ENCODE data around the gene DDB1. TPM values are rescaled to one million over a fixed set of nuclear protein-coding genes. Genes with fewer than 3 reads are reported as not detected.

The DDB1 gene
- total and polyA plus RNA-seq, 2 experiments from 2014 or later = 286 to 321 TPM

GRCh38 chr11:61298663-61299244 is 34.2 kb downstream of the DDB1 start:
- Histone ChIP-seq H3K27ac (no peak overlapping the region), H3K36me3 (peaks cover 34% of the 10 kb centered on the region)
- peak in 1 of 2 donors; percentile 8 for DNase-seq (ENCODE audit: low read depth in 1 of 2, low spot score in 1 of 2)

GRCh38 chr11:61297746-61298145 is 35.2 kb downstream of the DDB1 start:
- Histone ChIP-seq H3K9me3 (ENCODE audit: low read depth) (no peaks in the 10 kb centered on the region), H3K36me3 (peaks cover 33% of the 10 kb centered on the region), H3K4me1 (ENCODE audit: low read depth) (no peaks in the 10 kb centered on the region), H3K27ac (no peak overlapping the region), H3K4me3 (no peak overlapping the region), H3K27me3 (peaks cover 5% of the 10 kb centered on the region)
- TF ChIP-seq CTCF (IDR thresholded peaks at IDR 0.05; ENCODE audit: low read depth, low read length) = no peak
- DNase-seq (ENCODE audit: low read depth in 1 of 2, low spot score in 1 of 2) = peak in 1 of 2 donors; percentile 97

More at GRCh38 chr11:61298663-61299244, 34.2 kb downstream of the DDB1 start:
- H3K4me3 ChIP-seq = no peak overlapping the region
- peaks cover 2% of the 10 kb centered on the region for H3K27me3 ChIP-seq
- H3K9me3 ChIP-seq (ENCODE audit: low read depth) = no peaks in the 10 kb centered on the region
- no peak for TF ChIP-seq CTCF (IDR thresholded peaks at IDR 0.05; ENCODE audit: low read depth, low read length)
- no peaks in the 10 kb centered on the region for H3K4me1 ChIP-seq (ENCODE audit: low read depth)

- no peak for TF ChIP-seq CTCF (IDR thresholded peaks at IDR 0.05; ENCODE audit: low read depth, low read length)
- H3K4me3 ChIP-seq = no peak overlapping the region
- no peak overlapping the region for H3K27ac ChIP-seq
- DNase-seq (ENCODE audit: low read depth in 1 of 2, low spot score in 1 of 2) = no peak
- H3K4me1 ChIP-seq (ENCODE audit: low read depth) = no peaks in the 10 kb centered on the region
- H3K27me3 ChIP-seq = peaks cover 5% of the 10 kb centered on the region
- H3K36me3 ChIP-seq = peaks cover 29% of the 10 kb centered on the region
- H3K9me3 ChIP-seq (ENCODE audit: low read depth) = no peaks in the 10 kb centered on the region
These were observed 35.6 kb downstream of the DDB1 start for GRCh38 chr11:61297341-61297740.

GRCh38 chr11:61295596-61295926 is 37.3 kb downstream of the DDB1 start:
- Histone ChIP-seq H3K27ac (no peak overlapping the region), H3K4me3 (peak overlapping the region; percentile 40), H3K4me1 (ENCODE audit: low read depth) (no peaks in the 10 kb centered on the region), H3K27me3 (peaks cover 5% of the 10 kb centered on the region), H3K36me3 (peaks cover 11% of the 10 kb centered on the region), H3K9me3 (ENCODE audit: low read depth) (no peaks in the 10 kb centered on the region)
- no peak for DNase-seq (ENCODE audit: low read depth in 1 of 2, low spot score in 1 of 2)
- no peak for TF ChIP-seq CTCF (IDR thresholded peaks at IDR 0.05; ENCODE audit: low read depth, low read length)

- Histone ChIP-seq H3K9me3 (ENCODE audit: low read depth) (no peaks in the 10 kb centered on the region), H3K27ac (no peak within 1 kb of the TSS)
- TF ChIP-seq CTCF (IDR thresholded peaks at IDR 0.05; ENCODE audit: low read depth, low read length) = peak; percentile 43
These were observed 37.9 kb downstream of the DDB1 start, which contains the start of gene VWCE for GRCh38 chr11:61294717-61295595. VWCE (minus strand) TSS chr11:61295316; CDS start chr11:61295037, 279 bp downstream.

More at GRCh38 chr11:61294717-61295595, 37.9 kb downstream of the DDB1 start, which contains the start of gene VWCE:
- no peaks in the 10 kb centered on the region for H3K4me1 ChIP-seq (ENCODE audit: low read depth)
- peaks cover 5% of the 10 kb centered on the region for H3K27me3 ChIP-seq
- peak; percentile 64 to 86 for DNase-seq (ENCODE audit: low read depth in 1 of 2, low spot score in 1 of 2)
- H3K36me3 ChIP-seq = peaks cover 5% of the 10 kb centered on the region
- H3K4me3 ChIP-seq = peak within 1 kb of the TSS; percentile 40
